MCF 10A (cell line): ENCODE results near the gene CLDN9. TPM values are rescaled to one million over a fixed set of nuclear protein-coding genes. Genes with fewer than 3 reads are reported as not detected.
A peak's percentile ranks its signal among the peaks of the same experiment; 100 is the strongest.

Source experiments
- BruUV-seq: library from RNA; stranded (reverse); fragments of 400-500 nt; replicated peaks from 2 replicates; lab custom pipeline; 2021; lab: Mats Ljungman, UMichigan
- CTCF ChIA-PET: fragments of 300-600 bp; sonication (Branson Sonifier 250); formaldehyde crosslinking; extraction: SDS; loops from one replicate; lab custom pipeline; 2021; ENCODE audit warnings: antibody characterized with exemption, inconsistent platforms; lab: Yijun Ruan, JAX
- POLR2A ChIA-PET: fragments of 300-600, 350-650 bp; sonication (Branson Sonifier 250); formaldehyde crosslinking; extraction: SDS; loops from one replicate; lab custom pipeline; 2020; ENCODE audit warnings: antibody characterized with exemption, inconsistent platforms; lab: Yijun Ruan, JAX
- DNase-seq: peaks from one replicate; pipeline ENCODE4 v3.0.0-alpha.2; 2018; ENCODE audit not compliant: unreplicated experiment
- H3K27ac Mint-ChIP-seq: one replicate; pipeline ENCODE4 v1.8.0; 2022; ENCODE audit warnings: mild to moderate bottlenecking, low read depth, mixed read lengths; ENCODE audit not compliant: unreplicated experiment
- H3K27me3 Mint-ChIP-seq: one replicate; pipeline ENCODE4 v1.8.0; 2022; ENCODE audit warnings: mixed read lengths; ENCODE audit not compliant: insufficient read depth, unreplicated experiment
- H3K36me3 Mint-ChIP-seq: one replicate; pipeline ENCODE4 v1.8.0; 2022; ENCODE audit warnings: mild to moderate bottlenecking, moderate library complexity, mixed read lengths; ENCODE audit not compliant: insufficient read depth, unreplicated experiment
- H3K4me1 Mint-ChIP-seq: one replicate; pipeline ENCODE4 v1.8.0; 2022; ENCODE audit warnings: mixed read lengths; ENCODE audit not compliant: insufficient read depth, unreplicated experiment
- H3K4me3 Mint-ChIP-seq: one replicate; pipeline ENCODE4 v1.8.0; 2022; ENCODE audit warnings: mild to moderate bottlenecking, moderate library complexity, mixed read lengths; ENCODE audit not compliant: unreplicated experiment
- H3K9me3 Mint-ChIP-seq: one replicate; pipeline ENCODE4 v1.8.0; 2022; ENCODE audit warnings: mixed read lengths; ENCODE audit not compliant: unreplicated experiment
- CTCF ChIP-seq: fragments of 200-600 bp; IDR thresholded peaks from one replicate; pipeline ENCODE4 v1.8.0; 2022; ENCODE audit warnings: antibody characterized with exemption, mild to moderate bottlenecking; ENCODE audit not compliant: unreplicated experiment
- intact Hi-C: fragments of 100-400 bp; cut with micrococcal nuclease; formaldehyde crosslinking; loops from 2 replicates; pipeline ENCODE4 v1.14.1; 2022
- total RNA-seq: library from RNA; stranded (reverse); gene quantifications from 2 replicates; pipeline ENCODE4 v1.2.3, GENCODE V29; 2022

CLDN9 gene
- total RNA-seq, 1 experiment from 2014 or later, result 0.44 TPM

GRCh38 chr16:3001316-3001715 lies 11.4 kb upstream of the CLDN9 start:
- H3K27ac Mint-ChIP-seq, result no peak overlapping the region
- CTCF ChIA-PET, result interaction anchor here (0.9 to 9.6 kb wide), 2 partner anchors 27 to 57 kb away, joined by 4 to 121 read pairs; no protein-coding TSS in a partner anchor
- BruUV-seq, result no TSS peak

GRCh38 chr16:3003582-3004270 lies 9.0 kb upstream of the CLDN9 start:
- CTCF ChIA-PET, result interaction anchor here (0.6 to 9.6 kb wide), 14 partner anchors 10 to 786 kb away, joined by 3 to 121 read pairs (median 4); partner anchors contain the start of gene TNFRSF12A
- peak; percentile 33 for TF ChIP-seq CTCF
- no TSS peak for BruUV-seq
- H3K27me3 Mint-ChIP-seq, result no peaks in the 10 kb centered on the region
- peak overlapping the region; percentile 60 for H3K4me3 Mint-ChIP-seq
- peak; percentile 99 for DNase-seq
- intact Hi-C loops, result loop anchor here (1.0 kb wide), 2 partner anchors 17 to 25 kb away; partner anchors contain the start of gene TNFRSF12A
- no peaks in the 10 kb centered on the region for H3K9me3 Mint-ChIP-seq
- no peaks in the 10 kb centered on the region for H3K36me3 Mint-ChIP-seq
- no peak overlapping the region for H3K27ac Mint-ChIP-seq
- H3K4me1 Mint-ChIP-seq, result no peaks in the 10 kb centered on the region
- POLR2A ChIA-PET, result interaction anchor here (0.7 to 2.2 kb wide), 12 partner anchors 12 to 957 kb away, joined by 3 to 41 read pairs (median 4); partner anchors contain the start of genes FLYWCH1, FLYWCH2, HCFC1R1 and THOC6

More at GRCh38 chr16:3001316-3001715, 11.4 kb upstream of the CLDN9 start:
- DNase-seq, result no peak
- Mint-ChIP-seq H3K36me3 (no peaks in the 10 kb centered on the region), H3K4me3 (no peak overlapping the region), H3K9me3 (no peaks in the 10 kb centered on the region), H3K27me3 (no peaks in the 10 kb centered on the region), H3K4me1 (no peaks in the 10 kb centered on the region)
- POLR2A ChIA-PET, result interaction anchor here (1.7 kb wide), 1 partner anchor 89 kb away, joined by 3 read pairs; the partner anchor contains the start of gene FLYWCH1
- intact Hi-C loops, result no loop called here
- no peak for TF ChIP-seq CTCF

GRCh38 chr16:3004319-3004718 lies 8.4 kb upstream of the CLDN9 start:
- POLR2A ChIA-PET, result interaction anchor here (0.7 to 2.2 kb wide), 12 partner anchors 13 to 958 kb away, joined by 3 to 41 read pairs (median 4); partner anchors contain the start of genes FLYWCH1, FLYWCH2, HCFC1R1 and THOC6
- CTCF ChIA-PET, result interaction anchor here (0.5 to 9.6 kb wide), 15 partner anchors 10 to 786 kb away, joined by 3 to 121 read pairs (median 3); partner anchors contain the start of gene TNFRSF12A
- TF ChIP-seq CTCF, result no peak
- intact Hi-C loops, result loop anchor here (1.0 kb wide), 1 partner anchor 16 kb away; the partner anchor contains the start of gene TNFRSF12A
- Mint-ChIP-seq H3K4me1 (no peaks in the 10 kb centered on the region), H3K9me3 (no peaks in the 10 kb centered on the region), H3K27ac (no peak overlapping the region), H3K27me3 (no peaks in the 10 kb centered on the region), H3K36me3 (no peaks in the 10 kb centered on the region), H3K4me3 (peak overlapping the region; percentile 61)
- BruUV-seq, result no TSS peak
- no peak for DNase-seq

- CTCF ChIA-PET, result interaction anchor here (0.5 to 9.6 kb wide), 3 partner anchors 16 to 710 kb away, joined by 3 to 121 read pairs (median 28); partner anchors contain the start of gene TNFRSF12A
- intact Hi-C loops, result loop anchor here (1.0 kb wide), 1 partner anchor 15 kb away; the partner anchor contains the start of gene TNFRSF12A
- H3K4me3 Mint-ChIP-seq, result peak overlapping the region; percentile 61
- DNase-seq, result no peak
- no peaks in the 10 kb centered on the region for H3K9me3 Mint-ChIP-seq
- no peak overlapping the region for H3K27ac Mint-ChIP-seq
- H3K36me3 Mint-ChIP-seq, result no peaks in the 10 kb centered on the region
- no peaks in the 10 kb centered on the region for H3K4me1 Mint-ChIP-seq
- POLR2A ChIA-PET, result interaction anchor here (1.1 to 2.2 kb wide), 4 partner anchors 16 to 120 kb away, joined by 3 to 41 read pairs (median 4); partner anchors contain the start of genes FLYWCH1 and TNFRSF12A
- TF ChIP-seq CTCF, result no peak
- BruUV-seq, result no TSS peak
- H3K27me3 Mint-ChIP-seq, result no peaks in the 10 kb centered on the region
Observed at GRCh38 chr16:3004781-3005284, 7.9 kb upstream of the CLDN9 start.
